NCI-H2081 treated with DMSO at 0.1 percent for 48 hours (cell line): ENCODE data around the gene CLDN11.

ENCODE experiments used
- DNase-seq: peaks from one replicate; lab custom pipeline; 2025; lab: John Stamatoyannopoulos, UW

CLDN11 gene

GRCh38 chr3:170426240-170426797, 7.7 kb downstream of the CLDN11 start:
- no peak for DNase-seq

- no peak for DNase-seq
Observed at GRCh38 chr3:170428095-170428494, 9.4 kb downstream of the CLDN11 start.

- no peak for DNase-seq
Observed at GRCh38 chr3:170429050-170429449, 10.4 kb downstream of the CLDN11 start.

GRCh38 chr3:170431054-170431453, 12.4 kb downstream of the CLDN11 start:
- DNase-seq = no peak

- DNase-seq = no peak
Observed at GRCh38 chr3:170432416-170432815, 13.7 kb downstream of the CLDN11 start.

GRCh38 chr3:170436697-170437096, 18.0 kb downstream of the CLDN11 start:
- DNase-seq = no peak

GRCh38 chr3:170437176-170437575, 18.5 kb downstream of the CLDN11 start:
- DNase-seq = no peak

GRCh38 chr3:170437696-170438407, 19.2 kb downstream of the CLDN11 start:
- DNase-seq = no peak

GRCh38 chr3:170438836-170439235, 20.2 kb downstream of the CLDN11 start:
- no peak for DNase-seq

GRCh38 chr3:170440344-170440743, 21.7 kb downstream of the CLDN11 start:
- DNase-seq = no peak

- no peak for DNase-seq
Observed at GRCh38 chr3:170441412-170441811, 22.7 kb downstream of the CLDN11 start.

- no peak for DNase-seq
Observed at GRCh38 chr3:170442947-170443346, 24.3 kb downstream of the CLDN11 start.

GRCh38 chr3:170443457-170443856, 24.8 kb downstream of the CLDN11 start:
- DNase-seq = no peak

- no peak for DNase-seq
Observed at GRCh38 chr3:170448584-170448983, 29.9 kb downstream of the CLDN11 start.

GRCh38 chr3:170450039-170450438, 31.4 kb downstream of the CLDN11 start:
- no peak for DNase-seq

GRCh38 chr3:170454509-170454908, 35.8 kb downstream of the CLDN11 start:
- DNase-seq = no peak

GRCh38 chr3:170458285-170458684, 39.6 kb downstream of the CLDN11 start:
- DNase-seq = no peak

GRCh38 chr3:170463011-170463410, 44.3 kb downstream of the CLDN11 start:
- no peak for DNase-seq

- no peak for DNase-seq
Observed at GRCh38 chr3:170465955-170466354, 47.3 kb downstream of the CLDN11 start.

GRCh38 chr3:170467007-170467406, 48.3 kb downstream of the CLDN11 start:
- DNase-seq = no peak

- no peak for DNase-seq
Observed at GRCh38 chr3:170467571-170468147, 49.0 kb downstream of the CLDN11 start.

- DNase-seq = peak; percentile 18
Observed at GRCh38 chr3:170469151-170470062, 50.7 kb downstream of the CLDN11 start.
